Activated naive CD8-positive, alpha-beta T cell treated with anti-CD3 and anti-CD28 coated beads for 36 hours (primary cell): ENCODE data around the gene BNC2. TPM values are rescaled to one million over a fixed set of nuclear protein-coding genes. Genes with fewer than 3 reads are reported as not detected.

ENCODE experiments used
- DNase-seq: peaks from one replicate; pipeline ENCODE4 v3.0.0; 2021
- H3K27ac Mint-ChIP-seq: one replicate; pipeline ENCODE4 v1.8.0; 2022; ENCODE audit warnings: mild to moderate bottlenecking, moderate library complexity, mixed read lengths
- H3K27me3 Mint-ChIP-seq: one replicate; pipeline ENCODE4 v1.8.0; 2022; ENCODE audit warnings: mild to moderate bottlenecking, mixed read lengths
- H3K36me3 Mint-ChIP-seq: one replicate; pipeline ENCODE4 v1.8.0; 2021; ENCODE audit warnings: mild to moderate bottlenecking, mixed read lengths
- H3K4me1 Mint-ChIP-seq: one replicate; pipeline ENCODE4 v1.8.0; 2021; ENCODE audit warnings: mixed read lengths
- H3K4me3 Mint-ChIP-seq: one replicate; pipeline ENCODE4 v1.8.0; 2022; ENCODE audit warnings: mild to moderate bottlenecking, moderate library complexity, mixed read lengths
- H3K9me3 Mint-ChIP-seq: one replicate; pipeline ENCODE4 v1.8.0; 2022; ENCODE audit warnings: mixed read lengths
- total RNA-seq, 2 experiments: library from RNA; stranded (reverse); gene quantifications; one replicate each; pipeline ENCODE4 v1.2.3, GENCODE V29; 2021

BNC2 gene
- total RNA-seq, 2 experiments from 2014 or later, result not detected

GRCh38 chr9:16834817-16835216 lies 35.7 kb downstream of the BNC2 start:
- Mint-ChIP-seq H3K4me1 (no peaks in the 10 kb centered on the region), H3K27me3 (no peaks in the 10 kb centered on the region), H3K4me3 (no peak overlapping the region), H3K27ac (no peak overlapping the region), H3K36me3 (no peaks in the 10 kb centered on the region), H3K9me3 (peaks cover 3% of the 10 kb centered on the region)
- DNase-seq, result no peak

GRCh38 chr9:16833296-16833835 lies 37.1 kb downstream of the BNC2 start:
- Mint-ChIP-seq H3K9me3 (peaks cover 3% of the 10 kb centered on the region), H3K27me3 (peaks cover 11% of the 10 kb centered on the region), H3K27ac (no peak overlapping the region), H3K4me3 (no peak overlapping the region), H3K36me3 (no peaks in the 10 kb centered on the region), H3K4me1 (no peaks in the 10 kb centered on the region)
- no peak for DNase-seq

- DNase-seq, result no peak
- H3K4me3 Mint-ChIP-seq, result no peak overlapping the region
- H3K36me3 Mint-ChIP-seq, result no peaks in the 10 kb centered on the region
- H3K4me1 Mint-ChIP-seq, result no peaks in the 10 kb centered on the region
- H3K27me3 Mint-ChIP-seq, result peaks cover 19% of the 10 kb centered on the region
- no peak overlapping the region for H3K27ac Mint-ChIP-seq
- H3K9me3 Mint-ChIP-seq, result peaks cover 3% of the 10 kb centered on the region
Observed at GRCh38 chr9:16832101-16832500, 38.4 kb downstream of the BNC2 start.

GRCh38 chr9:16830806-16831205 lies 39.7 kb downstream of the BNC2 start:
- H3K27ac Mint-ChIP-seq, result no peak overlapping the region
- no peaks in the 10 kb centered on the region for H3K36me3 Mint-ChIP-seq
- H3K27me3 Mint-ChIP-seq, result peaks cover 20% of the 10 kb centered on the region
- no peak overlapping the region for H3K4me3 Mint-ChIP-seq
- H3K9me3 Mint-ChIP-seq, result peaks cover 3% of the 10 kb centered on the region
- H3K4me1 Mint-ChIP-seq, result no peaks in the 10 kb centered on the region
- no peak for DNase-seq

- Mint-ChIP-seq H3K36me3 (no peaks in the 10 kb centered on the region), H3K27me3 (peaks cover 20% of the 10 kb centered on the region), H3K27ac (no peak overlapping the region), H3K9me3 (peaks cover 3% of the 10 kb centered on the region), H3K4me1 (no peaks in the 10 kb centered on the region), H3K4me3 (no peak overlapping the region)
- no peak for DNase-seq
Observed at GRCh38 chr9:16828340-16829281, 41.9 kb downstream of the BNC2 start.

- Mint-ChIP-seq H3K4me3 (no peak overlapping the region), H3K4me1 (no peaks in the 10 kb centered on the region), H3K27me3 (peaks cover 20% of the 10 kb centered on the region), H3K36me3 (no peaks in the 10 kb centered on the region), H3K27ac (no peak overlapping the region), H3K9me3 (no peaks in the 10 kb centered on the region)
- DNase-seq, result no peak
Observed at GRCh38 chr9:16825971-16826625, 44.4 kb downstream of the BNC2 start.

GRCh38 chr9:16825331-16825725 lies 45.1 kb downstream of the BNC2 start:
- Mint-ChIP-seq H3K9me3 (no peaks in the 10 kb centered on the region), H3K27ac (no peak overlapping the region), H3K36me3 (no peaks in the 10 kb centered on the region), H3K4me3 (no peak overlapping the region), H3K27me3 (peaks cover 20% of the 10 kb centered on the region), H3K4me1 (no peaks in the 10 kb centered on the region)
- DNase-seq, result no peak

- no peak for DNase-seq
- no peaks in the 10 kb centered on the region for H3K9me3 Mint-ChIP-seq
- H3K4me1 Mint-ChIP-seq, result no peaks in the 10 kb centered on the region
- no peak overlapping the region for H3K27ac Mint-ChIP-seq
- no peak overlapping the region for H3K4me3 Mint-ChIP-seq
- no peaks in the 10 kb centered on the region for H3K36me3 Mint-ChIP-seq
- H3K27me3 Mint-ChIP-seq, result peaks cover 20% of the 10 kb centered on the region
Observed at GRCh38 chr9:16824545-16825330, 45.7 kb downstream of the BNC2 start.

GRCh38 chr9:16823906-16824305 lies 46.6 kb downstream of the BNC2 start:
- no peaks in the 10 kb centered on the region for H3K9me3 Mint-ChIP-seq
- peaks cover 14% of the 10 kb centered on the region for H3K27me3 Mint-ChIP-seq
- no peaks in the 10 kb centered on the region for H3K4me1 Mint-ChIP-seq
- H3K36me3 Mint-ChIP-seq, result no peaks in the 10 kb centered on the region
- H3K27ac Mint-ChIP-seq, result no peak overlapping the region
- no peak overlapping the region for H3K4me3 Mint-ChIP-seq
- no peak for DNase-seq

- Mint-ChIP-seq H3K36me3 (no peaks in the 10 kb centered on the region), H3K4me1 (no peaks in the 10 kb centered on the region), H3K4me3 (no peak overlapping the region), H3K9me3 (peaks cover 2% of the 10 kb centered on the region), H3K27me3 (no peaks in the 10 kb centered on the region), H3K27ac (no peak overlapping the region)
- no peak for DNase-seq
Observed at GRCh38 chr9:16821344-16821743, 49.1 kb downstream of the BNC2 start.

GRCh38 chr9:16817514-16817913 lies 53.0 kb downstream of the BNC2 start:
- H3K4me3 Mint-ChIP-seq, result no peak overlapping the region
- no peaks in the 10 kb centered on the region for H3K36me3 Mint-ChIP-seq
- peaks cover 2% of the 10 kb centered on the region for H3K9me3 Mint-ChIP-seq
- no peaks in the 10 kb centered on the region for H3K4me1 Mint-ChIP-seq
- H3K27ac Mint-ChIP-seq, result no peak overlapping the region
- no peaks in the 10 kb centered on the region for H3K27me3 Mint-ChIP-seq
- no peak for DNase-seq

- Mint-ChIP-seq H3K9me3 (peaks cover 2% of the 10 kb centered on the region), H3K27ac (no peak overlapping the region), H3K36me3 (no peaks in the 10 kb centered on the region), H3K27me3 (no peaks in the 10 kb centered on the region), H3K4me1 (no peaks in the 10 kb centered on the region), H3K4me3 (no peak overlapping the region)
- DNase-seq, result no peak
Observed at GRCh38 chr9:16817002-16817401, 53.5 kb downstream of the BNC2 start.

GRCh38 chr9:16816011-16816410 lies 54.5 kb downstream of the BNC2 start:
- Mint-ChIP-seq H3K4me1 (no peaks in the 10 kb centered on the region), H3K27ac (no peak overlapping the region), H3K36me3 (no peaks in the 10 kb centered on the region), H3K4me3 (no peak overlapping the region), H3K9me3 (peaks cover 2% of the 10 kb centered on the region), H3K27me3 (no peaks in the 10 kb centered on the region)
- DNase-seq, result no peak

- no peaks in the 10 kb centered on the region for H3K27me3 Mint-ChIP-seq
- no peak for DNase-seq
- H3K36me3 Mint-ChIP-seq, result no peaks in the 10 kb centered on the region
- no peak overlapping the region for H3K4me3 Mint-ChIP-seq
- H3K9me3 Mint-ChIP-seq, result peaks cover 2% of the 10 kb centered on the region
- H3K4me1 Mint-ChIP-seq, result no peaks in the 10 kb centered on the region
- H3K27ac Mint-ChIP-seq, result no peak overlapping the region
Observed at GRCh38 chr9:16815079-16815478, 55.4 kb downstream of the BNC2 start.

GRCh38 chr9:16813838-16814237 lies 56.6 kb downstream of the BNC2 start:
- Mint-ChIP-seq H3K27ac (no peak overlapping the region), H3K9me3 (peaks cover 2% of the 10 kb centered on the region), H3K36me3 (no peaks in the 10 kb centered on the region), H3K27me3 (no peaks in the 10 kb centered on the region), H3K4me3 (no peak overlapping the region), H3K4me1 (no peaks in the 10 kb centered on the region)
- no peak for DNase-seq
